HG02759 (cell line): ENCODE measurements around the gene TTC27.

Source experiments
- ATAC-seq: cut with Tn5 transposase; IDR thresholded peaks from one replicate; pipeline ENCODE4 v1.9.1; 2021; ENCODE audit warnings: mild to moderate bottlenecking, moderate library complexity; ENCODE audit not compliant: unreplicated experiment

The TTC27 gene

GRCh38 chr2:32666704-32667103 lies 38.9 kb downstream of the TTC27 start:
- ATAC-seq, result no peak

- ATAC-seq, result no peak
Observed at GRCh38 chr2:32668254-32668653, 40.4 kb downstream of the TTC27 start.

GRCh38 chr2:32671885-32672533 lies 44.2 kb downstream of the TTC27 start:
- ATAC-seq, result no peak

- no peak for ATAC-seq
Observed at GRCh38 chr2:32678825-32679224, 51.0 kb downstream of the TTC27 start.

GRCh38 chr2:32680942-32681341 lies 53.1 kb downstream of the TTC27 start:
- no peak for ATAC-seq

- ATAC-seq, result no peak
Observed at GRCh38 chr2:32683520-32684086, 55.8 kb downstream of the TTC27 start.

GRCh38 chr2:32688541-32688940 lies 60.7 kb downstream of the TTC27 start:
- ATAC-seq, result peak; percentile 63

GRCh38 chr2:32691678-32692077 lies 63.8 kb downstream of the TTC27 start:
- no peak for ATAC-seq

GRCh38 chr2:32696439-32696838 lies 68.6 kb downstream of the TTC27 start:
- ATAC-seq, result no peak

GRCh38 chr2:32697156-32697555 lies 69.3 kb downstream of the TTC27 start:
- no peak for ATAC-seq

GRCh38 chr2:32699151-32699550 lies 71.3 kb downstream of the TTC27 start:
- no peak for ATAC-seq

- no peak for ATAC-seq
Observed at GRCh38 chr2:32701806-32702205, 74.0 kb downstream of the TTC27 start.

GRCh38 chr2:32702303-32703064 lies 74.6 kb downstream of the TTC27 start:
- no peak for ATAC-seq

GRCh38 chr2:32706815-32707579 lies 79.1 kb downstream of the TTC27 start:
- no peak for ATAC-seq

- ATAC-seq, result no peak
Observed at GRCh38 chr2:32711219-32711618, 83.4 kb downstream of the TTC27 start.

- no peak for ATAC-seq
Observed at GRCh38 chr2:32711908-32712501, 84.2 kb downstream of the TTC27 start.

- ATAC-seq, result no peak
Observed at GRCh38 chr2:32712870-32713269, 85.0 kb downstream of the TTC27 start.

GRCh38 chr2:32714521-32714920 lies 86.7 kb downstream of the TTC27 start:
- no peak for ATAC-seq

GRCh38 chr2:32715391-32715841 lies 87.6 kb downstream of the TTC27 start:
- ATAC-seq, result peak; percentile 91

GRCh38 chr2:32715981-32716380 lies 88.1 kb downstream of the TTC27 start:
- no peak for ATAC-seq

GRCh38 chr2:32716598-32716997 lies 88.7 kb downstream of the TTC27 start:
- no peak for ATAC-seq
